Occipital lobe (tissue), 2 donors: Measurements from ENCODE around the gene ATP2B1. TPM values are rescaled to one million over a fixed set of nuclear protein-coding genes. Genes with fewer than 3 reads are reported as not detected.

Experiments
- DNase-seq: peaks from one replicate; lab custom pipeline; 2025; lab: John Stamatoyannopoulos, UW
- total RNA-seq: library from RNA; depleted of rRNA; stranded (reverse); fragments of >200 nt; gene quantifications from one replicate; pipeline ENCODE4 v1.2.3, GENCODE V29; 2014

Gene ATP2B1
- total RNA-seq, 1 donor from 2014 or later, result 272 TPM

GRCh38 chr12:89694542-89694941 lies 14.1 kb downstream of the ATP2B1 start:
- DNase-seq, result no peak

GRCh38 chr12:89693639-89694202 lies 14.9 kb downstream of the ATP2B1 start:
- no peak for DNase-seq

GRCh38 chr12:89692439-89692838 lies 16.2 kb downstream of the ATP2B1 start:
- DNase-seq, result no peak

GRCh38 chr12:89691659-89692058 lies 17.0 kb downstream of the ATP2B1 start:
- DNase-seq, result no peak

GRCh38 chr12:89690925-89691324 lies 17.7 kb downstream of the ATP2B1 start:
- no peak for DNase-seq

- no peak for DNase-seq
These were observed 19.3 kb downstream of the ATP2B1 start for GRCh38 chr12:89689306-89689705.

- no peak for DNase-seq
These were observed 22.3 kb downstream of the ATP2B1 start for GRCh38 chr12:89686311-89686710.

GRCh38 chr12:89685363-89685972 lies 23.2 kb downstream of the ATP2B1 start:
- DNase-seq, result no peak

GRCh38 chr12:89684136-89684535 lies 24.5 kb downstream of the ATP2B1 start:
- no peak for DNase-seq

GRCh38 chr12:89682284-89682683 lies 26.4 kb downstream of the ATP2B1 start:
- no peak for DNase-seq

- DNase-seq, result no peak
These were observed 28.2 kb downstream of the ATP2B1 start for GRCh38 chr12:89680409-89680808.

- no peak for DNase-seq
These were observed 29.0 kb downstream of the ATP2B1 start for GRCh38 chr12:89679631-89680030.

GRCh38 chr12:89678225-89678624 lies 30.4 kb downstream of the ATP2B1 start:
- no peak for DNase-seq

GRCh38 chr12:89676930-89677329 lies 31.7 kb downstream of the ATP2B1 start:
- no peak for DNase-seq

- no peak for DNase-seq
These were observed 34.2 kb downstream of the ATP2B1 start for GRCh38 chr12:89674326-89674942.

GRCh38 chr12:89673603-89674002 lies 35.0 kb downstream of the ATP2B1 start:
- no peak for DNase-seq

GRCh38 chr12:89672589-89672979 lies 36.1 kb downstream of the ATP2B1 start:
- DNase-seq, result no peak

- DNase-seq, result no peak
These were observed 37.2 kb downstream of the ATP2B1 start for GRCh38 chr12:89671469-89671868.

GRCh38 chr12:89669197-89669596 lies 39.4 kb downstream of the ATP2B1 start:
- no peak for DNase-seq

GRCh38 chr12:89665556-89665955 lies 43.1 kb downstream of the ATP2B1 start:
- DNase-seq, result no peak

GRCh38 chr12:89664441-89664840 lies 44.2 kb downstream of the ATP2B1 start:
- DNase-seq, result no peak

GRCh38 chr12:89663577-89664357 lies 44.9 kb downstream of the ATP2B1 start:
- DNase-seq, result no peak
